ENCODE results near the gene GTPBP6. TPM values are rescaled to one million over a fixed set of nuclear protein-coding genes. Genes with fewer than 3 reads are reported as not detected.
"Not testable (repeated sequence)": the region's sequence is repeated elsewhere in the genome, so short reads cannot be mapped to it uniquely, and the experiment has no call there.

The GTPBP6 gene
- total RNA-seq, 2 donors from 2014 or later, result 50.0 to 56.9 TPM

GRCh38 chrX:281166-281999 lies 37.2 kb downstream of the GTPBP6 start, which contains the start of gene PLCXD1:
Gene PLCXD1 (plus strand): TSS chrX:281381. CDS start chrX:284188, 2,807 bp downstream.
- intact Hi-C loops (cut with DNase I, micrococcal nuclease), result no loop called here
- no peak for DNase-seq
- ATAC-seq, result no peak

GRCh38 chrX:280722-281121 lies 37.9 kb downstream of the GTPBP6 start:
- intact Hi-C loops (cut with DNase I, micrococcal nuclease); ATAC-seq: not testable (repeated sequence)

GRCh38 chrX:279757-280604 lies 38.6 kb downstream of the GTPBP6 start:
- DNase-seq; ATAC-seq; intact Hi-C loops (cut with DNase I, micrococcal nuclease): not testable (repeated sequence)

More at GRCh38 chrX:280722-281121, 37.9 kb downstream of the GTPBP6 start:
- not testable (repeated sequence) for DNase-seq

- intact Hi-C loops (cut with DNase I, micrococcal nuclease), result no loop called here
- ATAC-seq, result peak; percentile 62
Measured at GRCh38 chrX:276581-277201, 41.9 kb downstream of the GTPBP6 start.

GRCh38 chrX:275967-276580 lies 42.5 kb downstream of the GTPBP6 start:
- ATAC-seq, result peak; percentile 93
- DNase-seq, result peak; percentile 85 to 86
- intact Hi-C loops (cut with DNase I, micrococcal nuclease), result no loop called here

More at GRCh38 chrX:276581-277201, 41.9 kb downstream of the GTPBP6 start:
- peak in 1 of 2 donors; percentile 54 for DNase-seq

GRCh38 chrX:275476-275966 lies 43.1 kb downstream of the GTPBP6 start:
- intact Hi-C loops (cut with DNase I, micrococcal nuclease), result no loop called here
- ATAC-seq (peak; percentile 9), DNase-seq (no peak)

GRCh38 chrX:274904-275475 lies 43.6 kb downstream of the GTPBP6 start:
- peak; percentile 80 for ATAC-seq
- intact Hi-C loops (cut with DNase I, micrococcal nuclease), result no loop called here
- DNase-seq, result peak; percentile 63 to 73

GRCh38 chrX:270848-271367 lies 47.7 kb downstream of the GTPBP6 start:
- no peak for ATAC-seq
- DNase-seq, result no peak
- intact Hi-C loops (cut with DNase I, micrococcal nuclease), result no loop called here

GRCh38 chrX:267771-268261 lies 50.8 kb downstream of the GTPBP6 start:
- intact Hi-C loops (cut with DNase I, micrococcal nuclease), result no loop called here
- peak; percentile 25 to 69 for DNase-seq
- ATAC-seq, result peak; percentile 97

GRCh38 chrX:265502-265901 lies 53.1 kb downstream of the GTPBP6 start:
- DNase-seq (no peak), ATAC-seq (no peak)
- intact Hi-C loops (cut with DNase I, micrococcal nuclease), result no loop called here

GRCh38 chrX:264634-265455 lies 53.8 kb downstream of the GTPBP6 start:
- DNase-seq, result no peak
- intact Hi-C loops (cut with DNase I, micrococcal nuclease), result no loop called here
- ATAC-seq, result peak; percentile 40

- intact Hi-C loops (cut with DNase I, micrococcal nuclease); ATAC-seq; DNase-seq: not testable (repeated sequence)
Measured at GRCh38 chrX:264006-264405, 54.6 kb downstream of the GTPBP6 start.

GRCh38 chrX:262381-262909 lies 56.2 kb downstream of the GTPBP6 start:
- peak; percentile 63 for ATAC-seq
- intact Hi-C loops (cut with DNase I, micrococcal nuclease), result no loop called here
- no peak for DNase-seq

GRCh38 chrX:261919-262352 lies 56.7 kb downstream of the GTPBP6 start:
- intact Hi-C loops (cut with DNase I, micrococcal nuclease), result no loop called here
- DNase-seq (no peak), ATAC-seq (peak; percentile 39)

GRCh38 chrX:261167-261918 lies 57.3 kb downstream of the GTPBP6 start:
- DNase-seq, result no peak
- no peak for ATAC-seq
- intact Hi-C loops (cut with DNase I, micrococcal nuclease), result no loop called here

Measured in left colon (tissue), 2 donors.